Effector memory CD4-positive, alpha-beta T cell (primary cell): ENCODE data around the gene ADGRB3.
"Not testable (repeated sequence)": the region's sequence is repeated elsewhere in the genome, so short reads cannot be mapped to it uniquely, and the experiment has no call there.

Experiments
- DNase-seq, 3 donors: peaks; one replicate each; pipeline ENCODE4 v3.0.0-alpha.2; 2020
- H3K27ac ChIP-seq: 2 replicates; pipeline ENCODE4 v1.7.0; 2013; ENCODE audit warnings: mild to moderate bottlenecking, low read length, moderate library complexity; ENCODE audit not compliant: insufficient read depth, poor library complexity, severe bottlenecking
- H3K27me3 ChIP-seq: replicated peaks from 2 replicates; pipeline ENCODE4 v1.7.0; 2013; ENCODE audit warnings: mild to moderate bottlenecking, low read length; ENCODE audit not compliant: insufficient read depth, control insufficient read depth, poor library complexity, severe bottlenecking
- H3K36me3 ChIP-seq: 2 replicates; pipeline ENCODE4 v1.7.0; 2013; ENCODE audit warnings: mild to moderate bottlenecking, low read length, moderate library complexity; ENCODE audit not compliant: control insufficient read depth, insufficient read depth
- H3K4me1 ChIP-seq: 2 replicates; pipeline ENCODE4 v1.7.0; 2013; ENCODE audit warnings: low read length, mild to moderate bottlenecking; ENCODE audit not compliant: control insufficient read depth, insufficient read depth, poor library complexity, severe bottlenecking
- H3K4me3 ChIP-seq: 2 replicates; pipeline ENCODE4 v1.7.0; 2013; ENCODE audit warnings: low read length, low read depth, mild to moderate bottlenecking; ENCODE audit not compliant: insufficient read depth, poor library complexity, severe bottlenecking
- H3K9me3 ChIP-seq: 2 replicates; pipeline ENCODE4 v1.7.0; 2013; ENCODE audit warnings: mild to moderate bottlenecking, low read length, moderate library complexity; ENCODE audit not compliant: control insufficient read depth

ADGRB3 gene

GRCh38 chr6:68658338-68658737 is 23.3 kb downstream of the ADGRB3 start:
- no peaks in the 10 kb centered on the region for H3K9me3 ChIP-seq
- no peaks in the 10 kb centered on the region for H3K4me1 ChIP-seq
- no peaks in the 10 kb centered on the region for H3K36me3 ChIP-seq

GRCh38 chr6:68673255-68673654 is 38.2 kb downstream of the ADGRB3 start:
- H3K4me3 ChIP-seq, result no peak overlapping the region
- H3K27me3 ChIP-seq, result no peaks in the 10 kb centered on the region
- no peaks in the 10 kb centered on the region for H3K36me3 ChIP-seq
- no peaks in the 10 kb centered on the region for H3K9me3 ChIP-seq
- DNase-seq, result no peak
- H3K27ac ChIP-seq, result no peak overlapping the region
- no peaks in the 10 kb centered on the region for H3K4me1 ChIP-seq

More at GRCh38 chr6:68658338-68658737, 23.3 kb downstream of the ADGRB3 start:
- no peak for DNase-seq
- Histone ChIP-seq H3K27me3 (no peaks in the 10 kb centered on the region), H3K4me3 (no peak overlapping the region), H3K27ac (no peak overlapping the region)

- no peaks in the 10 kb centered on the region for H3K27me3 ChIP-seq
- no peak for DNase-seq
- no peaks in the 10 kb centered on the region for H3K4me1 ChIP-seq
- H3K27ac ChIP-seq, result no peak overlapping the region
- no peaks in the 10 kb centered on the region for H3K9me3 ChIP-seq
- H3K4me3 ChIP-seq, result no peak overlapping the region
- H3K36me3 ChIP-seq, result no peaks in the 10 kb centered on the region
These were observed 40.5 kb downstream of the ADGRB3 start for GRCh38 chr6:68675548-68675947.

GRCh38 chr6:68676094-68676493 is 41.0 kb downstream of the ADGRB3 start:
- H3K27me3 ChIP-seq, H3K4me3 ChIP-seq, DNase-seq, H3K9me3 ChIP-seq, H3K27ac ChIP-seq, H3K36me3 ChIP-seq, H3K4me1 ChIP-seq: not testable (repeated sequence)

- Histone ChIP-seq H3K27me3 (no peaks in the 10 kb centered on the region), H3K36me3 (no peaks in the 10 kb centered on the region), H3K27ac (no peak overlapping the region), H3K9me3 (no peaks in the 10 kb centered on the region), H3K4me1 (no peaks in the 10 kb centered on the region), H3K4me3 (no peak overlapping the region)
- no peak for DNase-seq
These were observed 42.0 kb downstream of the ADGRB3 start for GRCh38 chr6:68677058-68677457.

GRCh38 chr6:68679399-68679798 is 44.3 kb downstream of the ADGRB3 start:
- H3K9me3 ChIP-seq, result no peaks in the 10 kb centered on the region

GRCh38 chr6:68680264-68680663 is 45.2 kb downstream of the ADGRB3 start:
- no peaks in the 10 kb centered on the region for H3K4me1 ChIP-seq
- no peaks in the 10 kb centered on the region for H3K36me3 ChIP-seq
- H3K4me3 ChIP-seq, result no peak overlapping the region
- H3K9me3 ChIP-seq, result no peaks in the 10 kb centered on the region
- no peak for DNase-seq
- no peak overlapping the region for H3K27ac ChIP-seq
- H3K27me3 ChIP-seq, result no peaks in the 10 kb centered on the region

More at GRCh38 chr6:68679399-68679798, 44.3 kb downstream of the ADGRB3 start:
- Histone ChIP-seq H3K4me1 (no peaks in the 10 kb centered on the region), H3K36me3 (no peaks in the 10 kb centered on the region), H3K27me3 (no peaks in the 10 kb centered on the region), H3K4me3 (no peak overlapping the region), H3K27ac (no peak overlapping the region)
- DNase-seq, result no peak

GRCh38 chr6:68689910-68690309 is 54.8 kb downstream of the ADGRB3 start:
- H3K27me3 ChIP-seq, result no peaks in the 10 kb centered on the region
- H3K36me3 ChIP-seq, result no peaks in the 10 kb centered on the region
- no peaks in the 10 kb centered on the region for H3K4me1 ChIP-seq
- no peak overlapping the region for H3K4me3 ChIP-seq
- H3K27ac ChIP-seq, result no peak overlapping the region
- no peak for DNase-seq
- H3K9me3 ChIP-seq, result no peaks in the 10 kb centered on the region

- no peaks in the 10 kb centered on the region for H3K4me1 ChIP-seq
These were observed 56.0 kb downstream of the ADGRB3 start for GRCh38 chr6:68691120-68691519.

GRCh38 chr6:68693271-68693670 is 58.2 kb downstream of the ADGRB3 start:
- Histone ChIP-seq H3K27ac (no peak overlapping the region), H3K4me1 (no peaks in the 10 kb centered on the region), H3K4me3 (no peak overlapping the region), H3K27me3 (no peaks in the 10 kb centered on the region), H3K9me3 (no peaks in the 10 kb centered on the region), H3K36me3 (no peaks in the 10 kb centered on the region)
- no peak for DNase-seq

More at GRCh38 chr6:68691120-68691519, 56.0 kb downstream of the ADGRB3 start:
- Histone ChIP-seq H3K4me3 (no peak overlapping the region), H3K36me3 (no peaks in the 10 kb centered on the region), H3K9me3 (no peaks in the 10 kb centered on the region), H3K27ac (no peak overlapping the region), H3K27me3 (no peaks in the 10 kb centered on the region)
- no peak for DNase-seq

GRCh38 chr6:68695403-68695802 is 60.3 kb downstream of the ADGRB3 start:
- H3K4me1 ChIP-seq, result no peaks in the 10 kb centered on the region
- H3K9me3 ChIP-seq, result no peaks in the 10 kb centered on the region
- no peak overlapping the region for H3K4me3 ChIP-seq
- H3K27me3 ChIP-seq, result no peaks in the 10 kb centered on the region
- H3K27ac ChIP-seq, result no peak overlapping the region
- H3K36me3 ChIP-seq, result no peaks in the 10 kb centered on the region
- no peak for DNase-seq
